ENCODE results near the gene CHST11.

DNA sequence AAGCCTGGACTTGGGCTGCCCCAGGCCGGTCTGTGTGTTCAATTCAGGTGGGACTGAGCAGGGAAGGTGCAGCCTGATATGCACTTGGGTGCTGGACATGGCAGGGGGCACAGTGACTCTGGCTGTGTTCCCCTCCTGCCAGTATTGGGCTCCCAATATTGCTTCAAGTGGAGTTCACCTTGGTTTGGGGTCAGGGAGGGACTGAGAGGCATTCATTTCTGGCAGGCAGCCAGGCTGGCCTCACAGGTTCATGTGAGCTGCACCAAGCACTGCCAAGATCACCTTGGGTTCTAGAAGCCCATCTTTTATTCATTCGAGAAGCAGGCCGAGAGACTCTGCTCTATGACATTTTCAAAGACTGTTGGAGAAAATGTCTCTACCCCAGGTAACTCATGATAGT, 245.0 kb downstream of the CHST11 start:
- TF ChIP-seq POLR2AphosphoS5 (IDR thresholded peaks at IDR 0.05; ENCODE audit: borderline replicate concordance, low read depth, low read length) (no peak), EZH2 (IDR thresholded peaks at IDR 0.05) (no peak)
